Esophagus mucosa (tissue), 1 donor: ENCODE measurements around the gene USP49. TPM values are rescaled to one million over a fixed set of nuclear protein-coding genes. Genes with fewer than 3 reads are reported as not detected.
A peak's percentile ranks its signal among the peaks of the same experiment; 100 is the strongest.

Experiments used
- ATAC-seq: fragments of 200-7000 bp; cut with Tn5 transposase; one replicate; pipeline ENCODE4 v1.9.1; 2020
- total RNA-seq: library from RNA; stranded (reverse); gene quantifications from one replicate; pipeline ENCODE4 v1.2.4, GENCODE V29; 2023
- donor health status: DM: yes; HTN: yes; CAD: no.

Gene USP49
- total RNA-seq, 1 donor from 2014 or later: 1.5 TPM

- no peak for ATAC-seq
Measured at GRCh38 chr6:41805830-41806774, 89.1 kb downstream of the USP49 start.

GRCh38 chr6:41801380-41801779, 93.8 kb downstream of the USP49 start:
- no peak for ATAC-seq

- no peak for ATAC-seq
Measured at GRCh38 chr6:41799559-41799911, 95.6 kb downstream of the USP49 start.

- no peak for ATAC-seq
Measured at GRCh38 chr6:41798901-41799558, 96.1 kb downstream of the USP49 start.

GRCh38 chr6:41796474-41796873, 98.7 kb downstream of the USP49 start:
- ATAC-seq: no peak

GRCh38 chr6:41791984-41792383, 103.2 kb downstream of the USP49 start:
- no peak for ATAC-seq

- ATAC-seq: no peak
Measured at GRCh38 chr6:41791305-41791704, 103.9 kb downstream of the USP49 start.

- no peak for ATAC-seq
Measured at GRCh38 chr6:41790045-41790444, 105.1 kb downstream of the USP49 start.

- no peak for ATAC-seq
Measured at GRCh38 chr6:41789390-41789724, 105.8 kb downstream of the USP49 start.

GRCh38 chr6:41787219-41787917, 107.8 kb downstream of the USP49 start, which contains the start of gene TOMM6:
TOMM6 (plus strand) TSS chr6:41787694; CDS start chr6:41787698, 4 bp downstream.
- peak; percentile 87 for ATAC-seq

GRCh38 chr6:41786451-41787218, 108.5 kb downstream of the USP49 start:
- ATAC-seq: peak; percentile 87

GRCh38 chr6:41785689-41786450, 109.3 kb downstream of the USP49 start:
- ATAC-seq: peak; percentile 1

- ATAC-seq: no peak
Measured at GRCh38 chr6:41785254-41785653, 109.9 kb downstream of the USP49 start.

GRCh38 chr6:41784581-41785171, 110.5 kb downstream of the USP49 start:
- peak; percentile 22 for ATAC-seq

GRCh38 chr6:41783106-41783780, 111.9 kb downstream of the USP49 start:
- no peak for ATAC-seq

- no peak for ATAC-seq
Measured at GRCh38 chr6:41781366-41781730, 113.8 kb downstream of the USP49 start.

- peak; percentile 12 for ATAC-seq
Measured at GRCh38 chr6:41780551-41781365, 114.4 kb downstream of the USP49 start, which contains the start of gene PRICKLE4. PRICKLE4 (plus strand) TSS chr6:41780782; CDS start chr6:41783474, 2,692 bp downstream.

GRCh38 chr6:41779788-41780550, 115.2 kb downstream of the USP49 start, which contains the start of gene FRS3:
FRS3 (minus strand) TSS chr6:41779900; CDS start chr6:41776987, 2,913 bp downstream.
- peak; percentile 91 for ATAC-seq

- no peak for ATAC-seq
Measured at GRCh38 chr6:41779336-41779735, 115.8 kb downstream of the USP49 start.
